HPDE6-E6E7 (cell line): Measurements from ENCODE around the gene SGCD.
"Not testable (repeated sequence)": the region's sequence is repeated elsewhere in the genome, so short reads cannot be mapped to it uniquely, and the experiment has no call there.

ENCODE experiments used
- DNase-seq: peaks from one replicate; pipeline ENCODE4 v3.0.0; 2011; ENCODE audit warnings: missing footprints; ENCODE audit errors: extremely low spot score

SGCD gene

GRCh38 chr5:156624686-156625085, 297.7 kb downstream of the SGCD start:
- DNase-seq, result no peak

GRCh38 chr5:156628421-156628820, 301.5 kb downstream of the SGCD start:
- no peak for DNase-seq

GRCh38 chr5:156631005-156631404, 304.0 kb downstream of the SGCD start:
- DNase-seq, result no peak

GRCh38 chr5:156634301-156634700, 307.3 kb downstream of the SGCD start:
- no peak for DNase-seq

GRCh38 chr5:156640691-156641241, 313.8 kb downstream of the SGCD start:
- DNase-seq, result no peak

GRCh38 chr5:156641686-156642085, 314.7 kb downstream of the SGCD start:
- no peak for DNase-seq

- DNase-seq, result no peak
These were observed 320.1 kb downstream of the SGCD start for GRCh38 chr5:156647034-156647451.

- no peak for DNase-seq
These were observed 327.5 kb downstream of the SGCD start for GRCh38 chr5:156654444-156654843.

- no peak for DNase-seq
These were observed 328.8 kb downstream of the SGCD start for GRCh38 chr5:156655732-156656131.

GRCh38 chr5:156664832-156665231, 337.9 kb downstream of the SGCD start:
- not testable (repeated sequence) for DNase-seq

GRCh38 chr5:156666686-156667085, 339.7 kb downstream of the SGCD start:
- not testable (repeated sequence) for DNase-seq

- DNase-seq, result no peak
These were observed 340.7 kb downstream of the SGCD start for GRCh38 chr5:156667616-156668015.

GRCh38 chr5:156669416-156669815, 342.5 kb downstream of the SGCD start:
- no peak for DNase-seq

- DNase-seq, result no peak
These were observed 343.7 kb downstream of the SGCD start for GRCh38 chr5:156670615-156671014.

GRCh38 chr5:156675395-156675794, 348.4 kb downstream of the SGCD start:
- DNase-seq, result no peak

GRCh38 chr5:156677963-156678362, 351.0 kb downstream of the SGCD start:
- DNase-seq, result no peak

GRCh38 chr5:156678484-156678883, 351.5 kb downstream of the SGCD start:
- DNase-seq, result no peak

GRCh38 chr5:156680831-156681230, 353.9 kb downstream of the SGCD start:
- no peak for DNase-seq

GRCh38 chr5:156681265-156681664, 354.3 kb downstream of the SGCD start:
- DNase-seq, result no peak

- DNase-seq, result no peak
These were observed 356.0 kb downstream of the SGCD start for GRCh38 chr5:156682971-156683370.

- no peak for DNase-seq
These were observed 356.5 kb downstream of the SGCD start for GRCh38 chr5:156683509-156683908.

GRCh38 chr5:156684216-156684615, 357.3 kb downstream of the SGCD start:
- no peak for DNase-seq

- no peak for DNase-seq
These were observed 358.5 kb downstream of the SGCD start for GRCh38 chr5:156685481-156685880.

- DNase-seq, result no peak
These were observed 359.4 kb downstream of the SGCD start for GRCh38 chr5:156686380-156686779.
